Measurements from ENCODE around the gene LRMDA. TPM values are rescaled to one million over a fixed set of nuclear protein-coding genes. Genes with fewer than 3 reads are reported as not detected.

LRMDA gene
- total and polyA plus RNA-seq, 2 of the 13 experiments (the other 11 are each of a cell fraction or from before 2014, with no cell fraction given): 13.4 to 22.0 TPM

GRCh38 chr10:75430000-75430763 is 1.2 kb upstream of the LRMDA start (continued):
- TF ChIP-seq ZFX (CRISPR knock-in tag; IDR thresholded peaks at IDR 0.05; ENCODE audit: low read depth) (peak; percentile 70; the same call in 1 of the 2 replicates), NFYC (CRISPR knock-in tag; IDR thresholded peaks at IDR 0.05) (no peak), HBP1 (CRISPR knock-in tag; IDR thresholded peaks at IDR 0.05; ENCODE audit: low read depth) (no peak), ZBTB46 (CRISPR knock-in tag; IDR thresholded peaks at IDR 0.05; ENCODE audit: borderline replicate concordance) (peak; percentile 84), ZNF343 (CRISPR knock-in tag; IDR thresholded peaks at IDR 0.05) (no peak), ATF1 (CRISPR knock-in tag; IDR thresholded peaks at IDR 0.05) (no peak), ZNF556 (CRISPR knock-in tag; IDR thresholded peaks at IDR 0.05; ENCODE audit: borderline replicate concordance) (peak; percentile 87), E2F2 (CRISPR knock-in tag; IDR thresholded peaks at IDR 0.05; ENCODE audit: borderline replicate concordance) (no peak), ZNF501 (CRISPR knock-in tag; IDR thresholded peaks at IDR 0.05) (no peak; the same call in 1 of the 2 replicates), TARDBP (CRISPR knock-in tag; IDR thresholded peaks at IDR 0.05) (no peak), MLX (CRISPR knock-in tag; IDR thresholded peaks at IDR 0.05) (0 out of 2 replicates have a peak, but pooled peaks have one; percentile 56), HDAC1 (CRISPR knock-in tag; IDR thresholded peaks at IDR 0.05) (peak; percentile 75), ZFP36L2 (CRISPR knock-in tag; IDR thresholded peaks at IDR 0.05) (no peak), ATF4 (CRISPR knock-in tag; IDR thresholded peaks at IDR 0.05) (peak in 1 of 2 experiments; percentile 78; a peak in 2 of 4 replicates), THAP8 (CRISPR knock-in tag; IDR thresholded peaks at IDR 0.05; ENCODE audit: borderline replicate concordance) (0 out of 2 replicates have a peak, but pooled peaks have one; percentile 26), E2F5 (CRISPR knock-in tag; conservative IDR thresholded peaks at IDR 0.05) (no peak), ZNF263 (CRISPR knock-in tag; IDR thresholded peaks at IDR 0.05) (peak; percentile 70), CREM (IDR thresholded peaks at IDR 0.05) (peak; percentile 97), CREM (CRISPR knock-in tag; IDR thresholded peaks at IDR 0.05) (no peak), ZNF350 (CRISPR knock-in tag; IDR thresholded peaks at IDR 0.05; ENCODE audit: borderline replicate concordance, low read depth) (0 out of 2 replicates have a peak, but pooled peaks have one; percentile 27), KDM6A (CRISPR knock-in tag; IDR thresholded peaks at IDR 0.05; ENCODE audit: low read depth) (peak; percentile 35; the same call in 1 of the 2 replicates), ZNF317 (CRISPR knock-in tag; IDR thresholded peaks at IDR 0.05) (no peak)

Measured in HepG2 (cell line).